ENCODE results near the gene ATXN7L2. TPM values are rescaled to one million over a fixed set of nuclear protein-coding genes. Genes with fewer than 3 reads are reported as not detected.
A peak's percentile ranks its signal among the peaks of the same experiment; 100 is the strongest.

Gene ATXN7L2
- total RNA-seq, 1 donor from 2014 or later: 6.4 TPM

- H3K4me3 Mint-ChIP-seq (ENCODE audit: unreplicated experiment): no peak overlapping the region
- H3K4me1 Mint-ChIP-seq (ENCODE audit: unreplicated experiment): peaks cover 20% of the 10 kb centered on the region
- no peaks in the 10 kb centered on the region for H3K9me3 Mint-ChIP-seq (ENCODE audit: unreplicated experiment)
- no peaks in the 10 kb centered on the region for H3K36me3 Mint-ChIP-seq (ENCODE audit: unreplicated experiment)
- H3K27me3 Mint-ChIP-seq (ENCODE audit: unreplicated experiment): peaks cover 20% of the 10 kb centered on the region
- no peak overlapping the region for H3K27ac Mint-ChIP-seq (ENCODE audit: unreplicated experiment)
- DNase-seq (ENCODE audit: extremely low spot score, unreplicated experiment): no peak
- no peak for TF ChIP-seq CTCF (IDR thresholded peaks at IDR 0.05)
These were observed 31.1 kb downstream of the ATXN7L2 start for GRCh38 chr1:109514846-109515245.

GRCh38 chr1:109516872-109517271 lies 33.2 kb downstream of the ATXN7L2 start:
- peaks cover 21% of the 10 kb centered on the region for H3K27me3 Mint-ChIP-seq (ENCODE audit: unreplicated experiment)
- H3K9me3 Mint-ChIP-seq (ENCODE audit: unreplicated experiment): no peaks in the 10 kb centered on the region
- no peak for TF ChIP-seq CTCF (IDR thresholded peaks at IDR 0.05)
- peak overlapping the region; percentile 9 for H3K27ac Mint-ChIP-seq (ENCODE audit: unreplicated experiment)
- no peak overlapping the region for H3K4me3 Mint-ChIP-seq (ENCODE audit: unreplicated experiment)
- H3K36me3 Mint-ChIP-seq (ENCODE audit: unreplicated experiment): no peaks in the 10 kb centered on the region
- peaks cover 14% of the 10 kb centered on the region for H3K4me1 Mint-ChIP-seq (ENCODE audit: unreplicated experiment)
- no peak for DNase-seq (ENCODE audit: extremely low spot score, unreplicated experiment)

- no peak overlapping the region for H3K4me3 Mint-ChIP-seq (ENCODE audit: unreplicated experiment)
These were observed 33.6 kb downstream of the ATXN7L2 start for GRCh38 chr1:109517337-109517736.

GRCh38 chr1:109521002-109521951 lies 37.6 kb downstream of the ATXN7L2 start:
- Mint-ChIP-seq H3K4me3 (ENCODE audit: unreplicated experiment) (no peak overlapping the region), H3K4me1 (ENCODE audit: unreplicated experiment) (peaks cover 11% of the 10 kb centered on the region), H3K27ac (ENCODE audit: unreplicated experiment) (no peak overlapping the region), H3K9me3 (ENCODE audit: unreplicated experiment) (no peaks in the 10 kb centered on the region), H3K27me3 (ENCODE audit: unreplicated experiment) (peaks cover 38% of the 10 kb centered on the region), H3K36me3 (ENCODE audit: unreplicated experiment) (no peaks in the 10 kb centered on the region)
- no peak for DNase-seq (ENCODE audit: extremely low spot score, unreplicated experiment)
- no peak for TF ChIP-seq CTCF (IDR thresholded peaks at IDR 0.05)

More at GRCh38 chr1:109517337-109517736, 33.6 kb downstream of the ATXN7L2 start:
- DNase-seq (ENCODE audit: extremely low spot score, unreplicated experiment): no peak
- Mint-ChIP-seq H3K9me3 (ENCODE audit: unreplicated experiment) (no peaks in the 10 kb centered on the region), H3K27ac (ENCODE audit: unreplicated experiment) (peak overlapping the region; percentile 9), H3K36me3 (ENCODE audit: unreplicated experiment) (no peaks in the 10 kb centered on the region), H3K27me3 (ENCODE audit: unreplicated experiment) (peaks cover 23% of the 10 kb centered on the region), H3K4me1 (ENCODE audit: unreplicated experiment) (peaks cover 14% of the 10 kb centered on the region)
- TF ChIP-seq CTCF (IDR thresholded peaks at IDR 0.05): no peak

- Mint-ChIP-seq H3K9me3 (ENCODE audit: unreplicated experiment) (no peaks in the 10 kb centered on the region), H3K27ac (ENCODE audit: unreplicated experiment) (no peak overlapping the region)
These were observed 38.3 kb downstream of the ATXN7L2 start for GRCh38 chr1:109522026-109522425.

More at GRCh38 chr1:109522026-109522425, 38.3 kb downstream of the ATXN7L2 start:
- H3K4me1 Mint-ChIP-seq (ENCODE audit: unreplicated experiment): peaks cover 4% of the 10 kb centered on the region
- peaks cover 42% of the 10 kb centered on the region for H3K27me3 Mint-ChIP-seq (ENCODE audit: unreplicated experiment)
- no peak for TF ChIP-seq CTCF (IDR thresholded peaks at IDR 0.05)
- H3K4me3 Mint-ChIP-seq (ENCODE audit: unreplicated experiment): no peak overlapping the region
- no peaks in the 10 kb centered on the region for H3K36me3 Mint-ChIP-seq (ENCODE audit: unreplicated experiment)
- DNase-seq (ENCODE audit: extremely low spot score, unreplicated experiment): no peak

All from osteocyte (in vitro differentiated cells).